Measurements from ENCODE around the gene STN1.

STN1 gene

DNA sequence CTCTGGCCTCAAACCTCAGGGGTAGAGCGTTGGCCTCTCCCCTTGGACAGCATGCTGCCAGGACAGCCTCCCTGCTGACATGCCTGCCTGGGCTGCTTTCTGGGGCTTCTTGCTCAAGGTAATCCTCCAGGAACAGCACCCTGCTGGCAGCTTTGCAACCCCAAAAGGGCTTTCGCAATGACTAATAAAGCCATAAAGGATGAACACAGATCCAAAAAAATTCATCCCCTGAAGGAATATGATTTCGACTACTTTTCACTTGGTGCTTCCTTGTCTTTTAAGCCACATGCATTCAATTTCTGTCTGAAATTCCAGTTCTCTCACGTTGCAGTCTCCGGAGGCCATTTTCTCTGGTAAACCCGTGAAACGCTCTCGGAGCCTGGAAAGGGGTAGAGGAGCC lies 47.5 kb downstream of the STN1 start:
- no peak for DNase-seq (ENCODE audit: low spot score)
- in situ Hi-C loops (cut with MboI; ENCODE audit: low pct_unique_long_range_greater_than_20kb, low sequenced_read_pairs, unreplicated experiment): no loop called here
- TF ChIP-seq, protein P1, sequence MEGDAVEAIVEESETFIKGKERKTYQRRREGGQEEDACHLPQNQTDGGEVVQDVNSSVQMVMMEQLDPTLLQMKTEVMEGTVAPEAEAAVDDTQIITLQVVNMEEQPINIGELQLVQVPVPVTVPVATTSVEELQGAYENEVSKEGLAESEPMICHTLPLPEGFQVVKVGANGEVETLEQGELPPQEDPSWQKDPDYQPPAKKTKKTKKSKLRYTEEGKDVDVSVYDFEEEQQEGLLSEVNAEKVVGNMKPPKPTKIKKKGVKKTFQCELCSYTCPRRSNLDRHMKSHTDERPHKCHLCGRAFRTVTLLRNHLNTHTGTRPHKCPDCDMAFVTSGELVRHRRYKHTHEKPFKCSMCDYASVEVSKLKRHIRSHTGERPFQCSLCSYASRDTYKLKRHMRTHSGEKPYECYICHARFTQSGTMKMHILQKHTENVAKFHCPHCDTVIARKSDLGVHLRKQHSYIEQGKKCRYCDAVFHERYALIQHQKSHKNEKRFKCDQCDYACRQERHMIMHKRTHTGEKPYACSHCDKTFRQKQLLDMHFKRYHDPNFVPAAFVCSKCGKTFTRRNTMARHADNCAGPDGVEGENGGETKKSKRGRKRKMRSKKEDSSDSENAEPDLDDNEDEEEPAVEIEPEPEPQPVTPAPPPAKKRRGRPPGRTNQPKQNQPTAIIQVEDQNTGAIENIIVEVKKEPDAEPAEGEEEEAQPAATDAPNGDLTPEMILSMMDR (IDR thresholded peaks at IDR 0.05; ENCODE audit: extremely low read depth, insufficient read depth, missing control alignments): no peak

DNA sequence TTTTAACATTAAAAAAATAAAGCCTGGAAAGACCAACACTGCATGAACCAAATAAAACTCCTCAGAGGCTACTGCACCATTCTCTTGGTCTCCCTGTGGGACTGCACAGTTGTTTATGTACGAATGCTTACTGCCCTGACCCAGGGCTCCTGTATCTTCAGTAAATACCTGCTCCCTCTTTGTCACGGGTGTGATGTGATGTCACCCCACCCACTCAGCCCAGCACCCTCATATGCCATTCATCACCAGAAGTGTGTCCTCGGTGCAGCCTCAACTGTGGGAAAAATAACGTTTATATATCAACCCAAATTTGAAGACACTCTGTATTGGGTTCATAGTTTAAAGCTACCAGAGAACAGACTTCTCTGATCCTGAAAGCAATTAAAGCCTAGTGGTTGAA lies 48.6 kb downstream of the STN1 start:
- TF ChIP-seq, protein P1 (IDR thresholded peaks at IDR 0.05; ENCODE audit: extremely low read depth, insufficient read depth, missing control alignments): no peak

DNA sequence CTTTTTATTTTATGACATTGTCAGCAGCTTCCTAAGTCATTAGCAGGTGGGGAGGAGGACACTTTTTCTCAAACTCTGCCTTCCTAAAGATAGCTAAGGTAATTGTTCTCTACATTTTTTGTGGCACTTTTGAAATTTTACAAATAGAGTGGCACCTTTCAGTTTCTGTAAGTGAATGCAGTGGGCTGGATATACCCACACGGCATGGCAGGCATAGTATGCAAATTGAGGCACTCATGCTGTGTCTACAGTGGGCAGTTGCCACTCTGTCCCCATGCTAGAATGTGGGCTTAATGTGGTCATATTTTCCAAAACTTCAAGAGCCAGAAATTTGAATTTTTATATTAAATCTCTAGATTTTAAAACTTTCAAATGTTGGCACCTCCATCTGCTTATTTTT lies 49.8 kb downstream of the STN1 start:
- in situ Hi-C loops (cut with MboI; ENCODE audit: low pct_unique_long_range_greater_than_20kb, low sequenced_read_pairs, unreplicated experiment): loop anchor here (10.0 kb wide), 1 partner anchor 153 kb away; no protein-coding TSS in a partner anchor
- TF ChIP-seq, protein P1 (IDR thresholded peaks at IDR 0.05; ENCODE audit: extremely low read depth, insufficient read depth, missing control alignments): no peak
- no peak for DNase-seq (ENCODE audit: low spot score)

More for the DNA sequence above, 48.6 kb downstream of the STN1 start:
- in situ Hi-C loops (cut with MboI; ENCODE audit: low pct_unique_long_range_greater_than_20kb, low sequenced_read_pairs, unreplicated experiment): loop anchor here (10.0 kb wide), 1 partner anchor 155 kb away; no protein-coding TSS in a partner anchor
- DNase-seq (ENCODE audit: low spot score): no peak

DNA sequence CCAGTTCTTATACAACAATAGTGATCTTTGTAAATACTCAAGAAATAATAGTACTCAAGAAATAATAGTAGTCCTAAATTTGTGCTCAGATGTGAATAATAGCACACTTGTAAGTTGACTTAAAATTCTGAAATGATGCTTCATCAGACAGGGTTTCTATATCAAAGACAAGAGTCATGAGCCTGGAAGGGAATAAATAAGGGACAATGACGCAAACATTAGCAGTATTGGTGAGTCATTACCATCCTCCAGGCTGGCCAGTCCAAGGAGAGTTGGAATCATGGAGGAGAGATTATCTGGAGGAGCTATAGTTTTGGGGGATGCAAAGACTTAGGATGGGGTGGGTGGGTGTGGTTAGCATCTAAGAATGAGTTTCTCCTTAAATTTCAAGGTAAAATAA lies 56.5 kb downstream of the STN1 start:
- TF ChIP-seq, protein P1 (IDR thresholded peaks at IDR 0.05; ENCODE audit: extremely low read depth, insufficient read depth, missing control alignments): no peak
- in situ Hi-C loops (cut with MboI; ENCODE audit: low pct_unique_long_range_greater_than_20kb, low sequenced_read_pairs, unreplicated experiment): loop anchor here (10.0 kb wide), 1 partner anchor 147 kb away; no protein-coding TSS in a partner anchor
- no peak for DNase-seq (ENCODE audit: low spot score)

DNA sequence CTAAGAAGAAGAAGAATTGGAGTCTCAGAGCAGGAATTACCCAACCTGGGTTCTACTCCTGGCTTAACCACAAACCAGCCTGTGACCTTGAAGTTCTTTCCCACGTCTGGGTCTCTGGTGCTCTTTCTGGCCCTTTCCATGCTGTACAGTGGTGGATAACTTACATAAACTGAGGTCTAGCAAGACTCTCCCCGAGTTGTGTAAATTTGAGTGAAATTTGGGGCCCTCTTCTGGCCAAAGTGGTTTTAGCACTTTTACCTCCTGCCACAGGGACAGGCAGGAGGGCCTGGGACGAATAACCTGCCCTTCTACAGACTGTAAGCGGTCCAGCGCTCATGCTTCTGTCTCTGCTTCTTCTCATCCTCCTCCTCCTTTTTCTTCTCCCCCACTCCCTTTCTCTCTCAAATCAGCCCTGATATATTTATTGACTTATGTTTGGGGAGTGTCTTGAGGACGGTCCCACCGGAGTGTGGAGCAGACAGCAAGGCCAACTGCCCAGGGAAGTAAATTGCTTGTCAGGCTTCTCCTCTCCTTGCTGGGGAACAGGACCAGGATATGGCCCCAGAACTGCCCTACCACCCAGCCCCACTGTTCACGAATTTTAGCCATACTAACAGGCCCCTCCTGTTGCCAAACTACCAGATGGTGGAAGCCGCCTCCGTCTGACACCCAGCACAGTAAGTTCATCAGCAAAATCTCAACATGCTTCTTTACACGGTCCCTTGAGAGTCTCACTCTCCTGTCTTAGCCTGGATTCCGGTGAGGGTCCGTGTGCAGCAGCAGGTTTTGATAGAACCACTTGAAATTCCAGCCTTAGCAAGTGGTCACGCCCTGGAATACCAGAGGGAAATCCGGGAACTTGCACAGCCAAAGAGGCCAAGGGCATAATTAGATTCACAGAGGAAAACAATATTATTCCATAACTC lies 58.6 kb downstream of the STN1 start:
- peak; percentile 74 for DNase-seq (ENCODE audit: low spot score)
- in situ Hi-C loops (cut with MboI; ENCODE audit: low pct_unique_long_range_greater_than_20kb, low sequenced_read_pairs, unreplicated experiment): loop anchor here (10.0 kb wide), 1 partner anchor 145 kb away; no protein-coding TSS in a partner anchor
- TF ChIP-seq, protein P1 (IDR thresholded peaks at IDR 0.05; ENCODE audit: extremely low read depth, insufficient read depth, missing control alignments): peak; percentile 67

DNA sequence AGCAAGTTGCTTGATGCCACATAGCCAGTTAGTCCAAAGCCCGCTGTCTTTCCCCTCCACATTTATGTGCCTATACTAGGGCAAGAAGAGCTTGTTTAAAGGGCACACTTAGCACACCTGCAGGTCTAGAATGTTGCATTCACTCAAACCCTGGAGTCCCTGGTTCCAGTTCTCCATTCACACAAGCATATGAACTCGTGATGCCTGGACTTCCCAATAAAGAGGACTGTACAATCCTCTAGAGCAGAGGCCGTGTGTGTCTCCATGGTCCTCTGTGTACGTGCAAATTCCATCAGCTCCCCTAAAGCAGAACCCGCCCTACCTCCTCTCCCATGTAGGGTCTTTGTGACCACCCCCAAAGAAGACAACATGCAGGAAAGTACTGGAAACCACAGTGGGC lies 59.6 kb downstream of the STN1 start:
- in situ Hi-C loops (cut with MboI; ENCODE audit: low pct_unique_long_range_greater_than_20kb, low sequenced_read_pairs, unreplicated experiment): no loop called here
- TF ChIP-seq, protein P1 (IDR thresholded peaks at IDR 0.05; ENCODE audit: extremely low read depth, insufficient read depth, missing control alignments): no peak
- no peak for DNase-seq (ENCODE audit: low spot score)

Data from GM13977 (cell line).